HCT116 (cell line): ENCODE results near the gene DYDC1.

Experiments
- JUND ChIP-seq: IDR thresholded peaks from 2 replicates; pipeline ENCODE4 v1.6.1; 2012
- POLR2A ChIP-seq: IDR thresholded peaks from 2 replicates; pipeline ENCODE4 v1.7.0; 2011; ENCODE audit warnings: borderline replicate concordance; ENCODE audit not compliant: insufficient read depth, insufficient read length; ENCODE audit errors: extremely low read depth
- REST ChIP-seq: IDR thresholded peaks from 2 replicates; pipeline ENCODE4 v1.6.1; 2012; ENCODE audit warnings: low read depth
- SP1 ChIP-seq: IDR thresholded peaks from 2 replicates; pipeline ENCODE4 v1.6.1; 2012; ENCODE audit warnings: low read depth
- YY1 ChIP-seq: IDR thresholded peaks from 2 replicates; pipeline ENCODE4 v1.6.1; 2011; ENCODE audit warnings: low read length, low read depth, moderate library complexity, mild to moderate bottlenecking; ENCODE audit not compliant: insufficient replicate concordance; ENCODE audit errors: extremely low read depth
- ZFX ChIP-seq: fragments of 450-650 bp; IDR thresholded peaks from 2 replicates; pipeline ENCODE4 v1.6.1; 2017
- TF ChIP-seq, protein P1 (sequence below), 3 experiments: fragments of 200-600 bp in 1 of 3; sonication (generic) in 1 of 3; IDR thresholded peaks in 2 of 3; conservative IDR thresholded peaks in 1 of 3; 2 replicates each; pipeline ENCODE4 v1.5.1; 2012 to 2017; ENCODE audit warnings: low read depth in 2 of 3, low read length in 2 of 3, antibody characterized with exemption in 1 of 3, borderline replicate concordance in 1 of 3, control low read depth in 1 of 3, mild to moderate bottlenecking in 1 of 3, mixed read lengths in 1 of 3, mixed run types in 1 of 3, moderate library complexity in 1 of 3; ENCODE audit not compliant: insufficient read depth in 1 of 3
- TF ChIP-seq, protein P2 (sequence below): IDR thresholded peaks from 2 replicates; pipeline ENCODE4 v1.6.1; 2012
- TF ChIP-seq, protein P3 (sequence below): IDR thresholded peaks from 2 replicates; pipeline ENCODE4 v1.6.1; 2011; ENCODE audit warnings: mild to moderate bottlenecking, low read length, moderate library complexity; ENCODE audit not compliant: insufficient replicate concordance; ENCODE audit errors: extremely low read depth
- TF ChIP-seq, protein P4 (sequence below): IDR thresholded peaks from 2 replicates; pipeline ENCODE4 v1.6.1; 2012

DNA sequence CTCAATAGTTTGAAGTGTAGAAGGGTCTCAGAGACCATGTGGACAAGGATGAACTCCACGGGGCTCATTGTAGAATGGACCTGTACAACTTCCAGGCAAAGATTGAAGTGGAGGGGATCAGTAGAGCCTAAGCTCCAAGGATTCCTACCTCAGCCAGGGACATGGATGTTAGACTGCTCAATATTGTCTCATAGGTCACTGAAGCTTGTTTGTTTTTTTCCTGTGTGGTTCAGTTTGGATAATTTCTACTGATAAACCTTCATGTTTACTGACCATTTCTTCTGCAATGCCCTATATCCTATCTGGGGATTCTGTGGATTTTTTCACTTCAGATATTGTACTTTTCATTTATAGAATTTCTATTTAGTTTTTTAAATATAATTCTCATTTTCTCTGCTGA is 9.0 kb upstream of the DYDC1 start:
- no peak for TF ChIP-seq POLR2A
- TF ChIP-seq JUND: no peak
- no peak for TF ChIP-seq REST
- TF ChIP-seq SP1: no peak
- TF ChIP-seq, protein P1, sequence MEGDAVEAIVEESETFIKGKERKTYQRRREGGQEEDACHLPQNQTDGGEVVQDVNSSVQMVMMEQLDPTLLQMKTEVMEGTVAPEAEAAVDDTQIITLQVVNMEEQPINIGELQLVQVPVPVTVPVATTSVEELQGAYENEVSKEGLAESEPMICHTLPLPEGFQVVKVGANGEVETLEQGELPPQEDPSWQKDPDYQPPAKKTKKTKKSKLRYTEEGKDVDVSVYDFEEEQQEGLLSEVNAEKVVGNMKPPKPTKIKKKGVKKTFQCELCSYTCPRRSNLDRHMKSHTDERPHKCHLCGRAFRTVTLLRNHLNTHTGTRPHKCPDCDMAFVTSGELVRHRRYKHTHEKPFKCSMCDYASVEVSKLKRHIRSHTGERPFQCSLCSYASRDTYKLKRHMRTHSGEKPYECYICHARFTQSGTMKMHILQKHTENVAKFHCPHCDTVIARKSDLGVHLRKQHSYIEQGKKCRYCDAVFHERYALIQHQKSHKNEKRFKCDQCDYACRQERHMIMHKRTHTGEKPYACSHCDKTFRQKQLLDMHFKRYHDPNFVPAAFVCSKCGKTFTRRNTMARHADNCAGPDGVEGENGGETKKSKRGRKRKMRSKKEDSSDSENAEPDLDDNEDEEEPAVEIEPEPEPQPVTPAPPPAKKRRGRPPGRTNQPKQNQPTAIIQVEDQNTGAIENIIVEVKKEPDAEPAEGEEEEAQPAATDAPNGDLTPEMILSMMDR (IDR thresholded peaks at IDR 0.05 in 2 of 3, conservative IDR thresholded peaks at IDR 0.05 in 1 of 3; ENCODE audit: borderline replicate concordance in 1 of 3, insufficient read depth in 1 of 3, low read depth in 2 of 3, low read length in 2 of 3): no peak
- TF ChIP-seq, protein P2, sequence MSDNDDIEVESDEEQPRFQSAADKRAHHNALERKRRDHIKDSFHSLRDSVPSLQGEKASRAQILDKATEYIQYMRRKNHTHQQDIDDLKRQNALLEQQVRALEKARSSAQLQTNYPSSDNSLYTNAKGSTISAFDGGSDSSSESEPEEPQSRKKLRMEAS: no peak
- TF ChIP-seq, protein P3, sequence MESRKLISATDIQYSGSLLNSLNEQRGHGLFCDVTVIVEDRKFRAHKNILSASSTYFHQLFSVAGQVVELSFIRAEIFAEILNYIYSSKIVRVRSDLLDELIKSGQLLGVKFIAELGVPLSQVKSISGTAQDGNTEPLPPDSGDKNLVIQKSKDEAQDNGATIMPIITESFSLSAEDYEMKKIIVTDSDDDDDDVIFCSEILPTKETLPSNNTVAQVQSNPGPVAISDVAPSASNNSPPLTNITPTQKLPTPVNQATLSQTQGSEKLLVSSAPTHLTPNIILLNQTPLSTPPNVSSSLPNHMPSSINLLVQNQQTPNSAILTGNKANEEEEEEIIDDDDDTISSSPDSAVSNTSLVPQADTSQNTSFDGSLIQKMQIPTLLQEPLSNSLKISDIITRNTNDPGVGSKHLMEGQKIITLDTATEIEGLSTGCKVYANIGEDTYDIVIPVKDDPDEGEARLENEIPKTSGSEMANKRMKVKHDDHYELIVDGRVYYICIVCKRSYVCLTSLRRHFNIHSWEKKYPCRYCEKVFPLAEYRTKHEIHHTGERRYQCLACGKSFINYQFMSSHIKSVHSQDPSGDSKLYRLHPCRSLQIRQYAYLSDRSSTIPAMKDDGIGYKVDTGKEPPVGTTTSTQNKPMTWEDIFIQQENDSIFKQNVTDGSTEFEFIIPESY: no peak
- no peak for TF ChIP-seq ZFX
- no peak for TF ChIP-seq YY1
- TF ChIP-seq, protein P4, sequence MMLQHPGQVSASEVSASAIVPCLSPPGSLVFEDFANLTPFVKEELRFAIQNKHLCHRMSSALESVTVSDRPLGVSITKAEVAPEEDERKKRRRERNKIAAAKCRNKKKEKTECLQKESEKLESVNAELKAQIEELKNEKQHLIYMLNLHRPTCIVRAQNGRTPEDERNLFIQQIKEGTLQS: no peak
